AG10803 (cell line): ENCODE results near the gene REELD1.

Experiments used
- DNase-seq: peaks from one replicate; pipeline ENCODE4 v3.0.0; 2010; ENCODE audit warnings: low read depth
- H3K4me3 ChIP-seq: 2 replicates; pipeline ENCODE4 v1.5.1; 2011; ENCODE audit warnings: mild to moderate bottlenecking, low read length, control low read depth
- CTCF ChIP-seq: conservative IDR thresholded peaks from 2 replicates; pipeline ENCODE4 v1.5.1; 2011; ENCODE audit warnings: mild to moderate bottlenecking, low read length, control low read depth, inconsistent platforms

The REELD1 gene

GRCh38 chr4:146261041-146261440 lies 46.7 kb downstream of the REELD1 start:
- no peak for TF ChIP-seq CTCF
- no peak overlapping the region for H3K4me3 ChIP-seq

GRCh38 chr4:146263793-146264192 lies 49.5 kb downstream of the REELD1 start:
- no peak overlapping the region for H3K4me3 ChIP-seq
- DNase-seq, result no peak
- TF ChIP-seq CTCF, result no peak

More at GRCh38 chr4:146261041-146261440, 46.7 kb downstream of the REELD1 start:
- no peak for DNase-seq

- no peak overlapping the region for H3K4me3 ChIP-seq
- no peak for DNase-seq
- no peak for TF ChIP-seq CTCF
These were observed 51.7 kb downstream of the REELD1 start for GRCh38 chr4:146265950-146266490.

- no peak overlapping the region for H3K4me3 ChIP-seq
- no peak for TF ChIP-seq CTCF
- no peak for DNase-seq
These were observed 53.5 kb downstream of the REELD1 start for GRCh38 chr4:146267826-146268225.

GRCh38 chr4:146269228-146269653 lies 54.9 kb downstream of the REELD1 start:
- no peak for DNase-seq
- TF ChIP-seq CTCF, result no peak
- no peak overlapping the region for H3K4me3 ChIP-seq

- no peak for DNase-seq
- TF ChIP-seq CTCF, result no peak
- H3K4me3 ChIP-seq, result no peak overlapping the region
These were observed 57.1 kb downstream of the REELD1 start for GRCh38 chr4:146271466-146271865.

- DNase-seq, result no peak
- H3K4me3 ChIP-seq, result no peak overlapping the region
- no peak for TF ChIP-seq CTCF
These were observed 59.0 kb downstream of the REELD1 start for GRCh38 chr4:146273204-146273901.
